MG63 (cell line): ENCODE data around the gene NAGS. TPM values are rescaled to one million over a fixed set of nuclear protein-coding genes. Genes with fewer than 3 reads are reported as not detected.
"Not testable (repeated sequence)": the region's sequence is repeated elsewhere in the genome, so short reads cannot be mapped to it uniquely, and the experiment has no call there.

Experiments
- DNase-seq: peaks from one replicate; pipeline ENCODE4 v3.0.0-alpha.2; 2020
- H3K27me3 ChIP-seq: fragments of 250-450 bp; sonication (Bioruptor Pico); 2 replicates; pipeline ENCODE4 v1.5.1; 2020; ENCODE audit warnings: mild to moderate bottlenecking, moderate library complexity
- H3K36me3 ChIP-seq: fragments of 250-450 bp; sonication (Bioruptor Pico); 2 replicates; pipeline ENCODE4 v1.5.1; 2020; ENCODE audit warnings: mild to moderate bottlenecking, moderate library complexity
- H3K4me3 ChIP-seq: fragments of 250-450 bp; sonication (Bioruptor Pico); 2 replicates; pipeline ENCODE4 v1.5.1; 2020; ENCODE audit warnings: mild to moderate bottlenecking, moderate library complexity
- H3K9me3 ChIP-seq: fragments of 250-450 bp; sonication (Bioruptor Pico); 2 replicates; pipeline ENCODE4 v1.5.1; 2020; ENCODE audit warnings: mild to moderate bottlenecking, moderate library complexity
- total RNA-seq: library from RNA; depleted of rRNA; stranded (reverse); fragments of >200 nt; shearing (Covaris generic); gene quantifications from 2 replicates; pipeline ENCODE4 v1.2.3, GENCODE V29; 2014; ENCODE audit warnings: low replicate concordance; rRNA removed

Gene NAGS
- 1.4 TPM in 1 of 2 replicates, not detected in the other for total RNA-seq

- H3K9me3 ChIP-seq: no peaks in the 10 kb centered on the region
- no peaks in the 10 kb centered on the region for H3K36me3 ChIP-seq
- no peak for DNase-seq
- H3K4me3 ChIP-seq: no peak within 1 kb of the TSS
- no peaks in the 10 kb centered on the region for H3K27me3 ChIP-seq
Observed at GRCh38 chr17:44004077-44004760, at the start of gene NAGS. TSS of gene NAGS (plus strand) at chr17:44004622. CDS start at chr17:44004664, 42 bp downstream.

GRCh38 chr17:43956222-43956621 lies 48.2 kb upstream of the NAGS start:
- Histone ChIP-seq H3K4me3 (no peak overlapping the region), H3K36me3 (no peaks in the 10 kb centered on the region), H3K9me3 (no peaks in the 10 kb centered on the region), H3K27me3 (peaks cover 3% of the 10 kb centered on the region)
- no peak for DNase-seq

- Histone ChIP-seq H3K9me3 (no peaks in the 10 kb centered on the region), H3K36me3 (no peaks in the 10 kb centered on the region), H3K27me3 (peaks cover 6% of the 10 kb centered on the region), H3K4me3 (no peak overlapping the region)
- DNase-seq: no peak
Observed at GRCh38 chr17:43958748-43959352, 45.6 kb upstream of the NAGS start.

GRCh38 chr17:43961292-43961691 lies 43.1 kb upstream of the NAGS start:
- H3K4me3 ChIP-seq, H3K36me3 ChIP-seq, H3K27me3 ChIP-seq, DNase-seq, H3K9me3 ChIP-seq: not testable (repeated sequence)

GRCh38 chr17:43961954-43962353 lies 42.5 kb upstream of the NAGS start:
- H3K9me3 ChIP-seq: no peaks in the 10 kb centered on the region
- no peak overlapping the region for H3K4me3 ChIP-seq
- H3K27me3 ChIP-seq: peaks cover 6% of the 10 kb centered on the region
- H3K36me3 ChIP-seq: no peaks in the 10 kb centered on the region
- no peak for DNase-seq

GRCh38 chr17:43962479-43962878 lies 41.9 kb upstream of the NAGS start:
- Histone ChIP-seq H3K4me3 (no peak overlapping the region), H3K9me3 (no peaks in the 10 kb centered on the region), H3K27me3 (peaks cover 6% of the 10 kb centered on the region), H3K36me3 (no peaks in the 10 kb centered on the region)
- no peak for DNase-seq

- no peak for DNase-seq
- H3K27me3 ChIP-seq: peaks cover 8% of the 10 kb centered on the region
- no peak overlapping the region for H3K4me3 ChIP-seq
- no peaks in the 10 kb centered on the region for H3K9me3 ChIP-seq
- no peaks in the 10 kb centered on the region for H3K36me3 ChIP-seq
Observed at GRCh38 chr17:43966276-43966675, 38.1 kb upstream of the NAGS start.

GRCh38 chr17:43967251-43967875 lies 37.1 kb upstream of the NAGS start:
- H3K36me3 ChIP-seq: no peaks in the 10 kb centered on the region
- H3K4me3 ChIP-seq: no peak overlapping the region
- H3K27me3 ChIP-seq: peaks cover 8% of the 10 kb centered on the region
- no peaks in the 10 kb centered on the region for H3K9me3 ChIP-seq
- no peak for DNase-seq

- no peak for DNase-seq
- H3K4me3 ChIP-seq: no peak overlapping the region
- peaks cover 13% of the 10 kb centered on the region for H3K27me3 ChIP-seq
- H3K36me3 ChIP-seq: no peaks in the 10 kb centered on the region
- H3K9me3 ChIP-seq: no peaks in the 10 kb centered on the region
Observed at GRCh38 chr17:43970366-43970765, 34.1 kb upstream of the NAGS start.

- H3K36me3 ChIP-seq, DNase-seq, H3K4me3 ChIP-seq, H3K9me3 ChIP-seq: not testable (repeated sequence)
- H3K27me3 ChIP-seq: peaks cover 13% of the 10 kb centered on the region
Observed at GRCh38 chr17:43971436-43971835, 33.0 kb upstream of the NAGS start.

- DNase-seq, H3K36me3 ChIP-seq, H3K9me3 ChIP-seq, H3K4me3 ChIP-seq: not testable (repeated sequence)
- H3K27me3 ChIP-seq: peaks cover 13% of the 10 kb centered on the region
Observed at GRCh38 chr17:43972444-43973212, 31.8 kb upstream of the NAGS start.

GRCh38 chr17:43974382-43975266 lies 29.8 kb upstream of the NAGS start:
- Histone ChIP-seq H3K27me3 (peaks cover 13% of the 10 kb centered on the region), H3K36me3 (no peaks in the 10 kb centered on the region), H3K4me3 (no peak overlapping the region), H3K9me3 (no peaks in the 10 kb centered on the region)
- DNase-seq: no peak

- H3K4me3 ChIP-seq: no peak overlapping the region
- H3K36me3 ChIP-seq: no peaks in the 10 kb centered on the region
- no peak for DNase-seq
- H3K27me3 ChIP-seq: peaks cover 12% of the 10 kb centered on the region
- no peaks in the 10 kb centered on the region for H3K9me3 ChIP-seq
Observed at GRCh38 chr17:43975898-43976297, 28.5 kb upstream of the NAGS start.

GRCh38 chr17:43976963-43977837 lies 27.2 kb upstream of the NAGS start:
- Histone ChIP-seq H3K27me3 (peaks cover 16% of the 10 kb centered on the region), H3K36me3 (no peaks in the 10 kb centered on the region), H3K9me3 (no peaks in the 10 kb centered on the region), H3K4me3 (no peak overlapping the region)
- no peak for DNase-seq

GRCh38 chr17:43978078-43978477 lies 26.3 kb upstream of the NAGS start:
- Histone ChIP-seq H3K27me3 (peaks cover 18% of the 10 kb centered on the region), H3K36me3 (no peaks in the 10 kb centered on the region), H3K9me3 (no peaks in the 10 kb centered on the region), H3K4me3 (no peak overlapping the region)
- DNase-seq: no peak
